ENCODE results near the gene FAM241A. TPM values are rescaled to one million over a fixed set of nuclear protein-coding genes. Genes with fewer than 3 reads are reported as not detected.

FAM241A gene
- 0.08 TPM for polyA plus RNA-seq (2012; ENCODE audit: insufficient read depth, insufficient read length, low read depth)

DNA sequence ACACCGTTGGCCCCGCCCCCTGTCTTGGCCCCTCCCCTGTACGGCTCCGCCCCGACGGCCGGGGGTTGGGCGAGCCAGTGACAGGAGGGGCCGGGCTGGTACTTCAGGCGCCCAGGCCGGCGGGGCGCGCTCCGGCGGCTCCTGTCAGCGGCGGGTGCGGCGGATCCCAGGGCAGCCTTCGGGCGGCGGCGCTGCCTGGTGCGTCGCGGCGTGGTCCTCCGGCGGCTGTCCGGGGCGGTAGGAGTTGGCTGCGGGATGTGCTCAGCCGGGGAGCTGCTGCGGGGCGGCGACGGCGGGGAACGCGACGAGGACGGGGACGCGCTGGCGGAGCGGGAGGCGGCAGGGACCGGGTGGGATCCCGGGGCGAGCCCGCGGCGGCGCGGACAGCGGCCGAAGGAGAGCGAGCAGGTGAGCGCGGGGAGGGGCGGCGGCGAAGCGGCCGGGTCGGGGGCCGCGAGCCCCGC lies at the start of gene FAM241A:
FAM241A (plus strand) TSS at position 129 of the 464 bp plus-strand sequence; CDS start at position 256, 127 bp downstream.
- Histone ChIP-seq H3K9me3 (no peaks in the 10 kb centered on the region), H3K36me3 (no peaks in the 10 kb centered on the region), H3K4me3 (ENCODE audit: low read depth, low read length) (peak within 1 kb of the TSS; percentile 52), H3K27me3 (peaks cover 36% of the 10 kb centered on the region), H3K4me1 (no peaks in the 10 kb centered on the region; the same call in 1 of the 2 replicates)
- TF ChIP-seq, protein P1, sequence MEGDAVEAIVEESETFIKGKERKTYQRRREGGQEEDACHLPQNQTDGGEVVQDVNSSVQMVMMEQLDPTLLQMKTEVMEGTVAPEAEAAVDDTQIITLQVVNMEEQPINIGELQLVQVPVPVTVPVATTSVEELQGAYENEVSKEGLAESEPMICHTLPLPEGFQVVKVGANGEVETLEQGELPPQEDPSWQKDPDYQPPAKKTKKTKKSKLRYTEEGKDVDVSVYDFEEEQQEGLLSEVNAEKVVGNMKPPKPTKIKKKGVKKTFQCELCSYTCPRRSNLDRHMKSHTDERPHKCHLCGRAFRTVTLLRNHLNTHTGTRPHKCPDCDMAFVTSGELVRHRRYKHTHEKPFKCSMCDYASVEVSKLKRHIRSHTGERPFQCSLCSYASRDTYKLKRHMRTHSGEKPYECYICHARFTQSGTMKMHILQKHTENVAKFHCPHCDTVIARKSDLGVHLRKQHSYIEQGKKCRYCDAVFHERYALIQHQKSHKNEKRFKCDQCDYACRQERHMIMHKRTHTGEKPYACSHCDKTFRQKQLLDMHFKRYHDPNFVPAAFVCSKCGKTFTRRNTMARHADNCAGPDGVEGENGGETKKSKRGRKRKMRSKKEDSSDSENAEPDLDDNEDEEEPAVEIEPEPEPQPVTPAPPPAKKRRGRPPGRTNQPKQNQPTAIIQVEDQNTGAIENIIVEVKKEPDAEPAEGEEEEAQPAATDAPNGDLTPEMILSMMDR (IDR thresholded peaks at IDR 0.05; ENCODE audit: low read depth, low read length): no peak
- peak; percentile 80 for DNase-seq

DNA sequence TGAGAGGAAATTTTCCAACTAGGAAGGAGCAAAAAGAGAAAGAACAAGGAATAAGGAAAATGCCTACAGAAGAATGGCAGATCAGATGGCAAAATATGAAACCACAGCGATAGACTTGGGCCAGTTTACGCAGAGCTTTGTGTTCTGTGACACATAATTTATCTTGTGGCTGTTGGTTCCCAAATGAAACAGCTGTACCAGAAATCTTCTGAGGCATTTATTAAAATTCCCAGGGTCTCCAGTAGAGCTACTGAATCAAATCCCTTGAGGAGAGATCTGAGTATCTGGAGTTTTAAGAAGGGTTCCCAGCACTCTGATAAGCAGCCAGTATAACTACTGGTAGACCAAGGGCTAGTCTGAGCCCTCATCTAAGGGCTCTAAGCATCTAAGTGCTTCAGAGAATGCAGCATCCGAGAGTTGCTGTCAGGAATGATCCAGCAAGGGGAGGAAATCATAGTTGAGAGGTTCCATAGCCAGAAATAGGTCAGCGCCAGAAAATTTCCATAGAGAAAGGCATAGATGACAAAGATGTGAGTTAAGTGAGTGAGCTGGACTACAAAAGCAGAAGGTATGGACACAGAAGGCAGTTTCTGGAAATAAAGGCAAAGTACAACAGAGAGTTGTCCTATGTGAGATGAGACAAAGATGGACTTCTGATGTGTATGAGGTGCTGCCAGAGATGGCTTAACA lies 46.3 kb upstream of the FAM241A start:
- Histone ChIP-seq H3K4me3 (ENCODE audit: low read depth, low read length) (no peak overlapping the region), H3K36me3 (no peaks in the 10 kb centered on the region), H3K4me1 (no peaks in the 10 kb centered on the region), H3K27me3 (no peaks in the 10 kb centered on the region; the same call in 1 of the 2 replicates), H3K9me3 (no peaks in the 10 kb centered on the region)
- TF ChIP-seq, protein P1 (IDR thresholded peaks at IDR 0.05; ENCODE audit: low read depth, low read length): no peak
- DNase-seq: no peak

DNA sequence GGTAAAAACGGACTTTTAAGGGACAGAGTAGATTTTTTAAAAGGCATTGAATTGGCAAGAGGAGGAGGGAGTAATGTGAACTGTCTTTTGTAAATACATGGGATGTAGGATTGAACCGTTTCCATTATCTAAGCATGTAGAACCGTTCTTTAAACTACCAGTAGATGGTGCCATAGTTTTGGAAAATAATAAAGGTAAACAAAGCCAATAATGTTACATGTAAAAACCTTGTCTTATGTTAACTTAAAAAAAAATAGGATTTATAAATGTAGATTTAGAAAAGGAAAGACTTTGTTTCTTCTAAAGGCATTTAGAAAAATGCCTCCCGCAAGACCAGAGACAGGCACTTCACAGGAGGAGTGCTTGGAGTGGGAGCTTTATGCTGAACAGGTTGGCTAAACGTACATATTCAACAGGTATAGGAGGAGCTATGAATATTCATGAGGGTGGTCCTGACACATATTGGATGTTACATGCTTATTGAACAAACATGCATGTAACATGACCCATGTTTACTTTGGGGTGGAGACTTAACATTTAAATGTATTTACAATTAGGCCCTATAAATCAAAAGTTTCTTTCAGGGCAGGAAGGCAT lies 45.5 kb upstream of the FAM241A start:
- no peak overlapping the region for H3K4me3 ChIP-seq (ENCODE audit: low read depth, low read length)
- H3K4me1 ChIP-seq: no peaks in the 10 kb centered on the region
- no peak for DNase-seq

DNA sequence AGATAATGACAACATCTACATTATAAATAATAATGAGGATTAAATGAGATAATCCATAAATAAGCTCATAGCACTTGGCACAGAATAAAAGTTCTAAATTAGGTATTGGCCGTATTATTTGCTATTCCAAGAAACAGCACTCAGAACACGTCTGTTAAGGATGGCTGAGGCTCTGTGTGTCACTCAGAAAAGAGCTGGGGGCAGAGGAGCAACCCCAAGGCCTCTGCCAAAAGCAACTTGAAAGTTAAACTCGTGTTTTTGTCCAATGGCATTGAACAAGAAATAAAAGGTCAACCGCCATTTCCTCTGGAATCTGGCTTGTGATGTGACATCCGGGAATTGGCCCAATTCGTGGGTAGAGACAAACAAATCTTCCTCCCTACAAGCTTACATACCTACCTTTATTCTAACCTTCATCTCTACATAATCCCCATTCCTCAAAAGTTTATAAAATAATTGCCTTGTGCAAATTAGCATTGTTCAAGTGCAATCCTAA lies 42.3 kb upstream of the FAM241A start:
- TF ChIP-seq, protein P1 (IDR thresholded peaks at IDR 0.05; ENCODE audit: low read depth, low read length): no peak
- no peak for DNase-seq
- no peaks in the 10 kb centered on the region for H3K27me3 ChIP-seq
- no peaks in the 10 kb centered on the region for H3K9me3 ChIP-seq
- H3K36me3 ChIP-seq: no peaks in the 10 kb centered on the region
- no peaks in the 10 kb centered on the region for H3K4me1 ChIP-seq
- H3K4me3 ChIP-seq (ENCODE audit: low read depth, low read length): no peak overlapping the region

More for the DNA sequence above, 45.5 kb upstream of the FAM241A start:
- Histone ChIP-seq H3K9me3 (no peaks in the 10 kb centered on the region), H3K27me3 (no peaks in the 10 kb centered on the region; the same call in 1 of the 2 replicates), H3K36me3 (no peaks in the 10 kb centered on the region)
- TF ChIP-seq, protein P1 (IDR thresholded peaks at IDR 0.05; ENCODE audit: low read depth, low read length): peak; percentile 53

DNA sequence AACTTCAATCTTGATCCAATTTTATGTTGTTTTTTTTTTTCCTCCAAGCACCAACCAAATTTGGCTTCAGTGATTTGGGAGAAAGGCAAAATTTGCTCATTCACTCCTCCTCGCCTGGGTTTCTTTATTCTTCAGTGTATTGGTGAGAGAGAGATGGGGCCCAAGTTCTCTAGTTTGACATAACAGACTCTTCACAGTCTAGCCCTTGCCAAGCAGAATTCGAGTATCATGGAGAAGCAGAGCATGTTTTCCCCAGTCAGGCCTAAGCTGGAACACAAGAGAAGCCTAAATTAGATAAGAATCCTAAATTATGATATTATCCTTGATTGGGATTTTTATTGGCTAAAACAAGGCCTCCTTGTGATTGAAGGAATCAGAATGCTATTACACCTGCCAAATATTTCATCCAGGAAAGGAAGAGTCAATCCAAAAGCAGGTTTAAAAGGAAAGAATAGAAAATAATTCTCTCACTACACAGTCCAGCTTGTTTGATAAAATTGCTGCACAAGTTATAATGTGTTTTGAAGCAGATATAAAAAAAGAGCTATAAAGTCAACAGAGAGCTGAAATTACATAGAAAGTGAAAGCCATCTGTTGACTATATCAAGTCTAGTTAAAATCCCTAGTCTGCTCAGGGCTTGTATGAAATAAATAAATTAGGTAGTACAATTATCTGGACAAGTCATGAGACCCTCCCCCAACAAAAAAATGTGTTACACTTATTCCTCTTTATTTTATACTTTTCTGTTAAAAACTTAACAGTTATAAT lies 39.9 kb upstream of the FAM241A start:
- Histone ChIP-seq H3K4me3 (ENCODE audit: low read depth, low read length) (no peak overlapping the region), H3K4me1 (no peaks in the 10 kb centered on the region), H3K27me3 (peaks cover 3% of the 10 kb centered on the region; the same call in 1 of the 2 replicates), H3K36me3 (no peaks in the 10 kb centered on the region), H3K9me3 (no peaks in the 10 kb centered on the region)
- no peak for DNase-seq
- TF ChIP-seq, protein P1 (IDR thresholded peaks at IDR 0.05; ENCODE audit: low read depth, low read length): no peak
